Sigmoid colon (tissue), 7 donors: ENCODE data around the gene HNRNPD. TPM values are rescaled to one million over a fixed set of nuclear protein-coding genes. Genes with fewer than 3 reads are reported as not detected.

Source experiments
- DNase-seq: peaks from one replicate; pipeline ENCODE4 v3.0.0-alpha.2; 2019
- H3K27ac ChIP-seq, 4 donors: fragments of 200-600 bp; sonication (generic); one replicate each; pipeline ENCODE4 v1.5.1; 2016 to 2019; ENCODE audit warnings: mild to moderate bottlenecking in 1 of 4
- H3K27me3 ChIP-seq, 3 donors: fragments of 200-600 bp; sonication (generic); one replicate each; pipeline ENCODE4 v1.5.1; 2019; ENCODE audit warnings: mild to moderate bottlenecking in 1 of 3
- H3K36me3 ChIP-seq, 4 donors: fragments of 200-600 bp; sonication (generic); one replicate each; pipeline ENCODE4 v1.5.1; 2016 to 2019
- H3K4me1 ChIP-seq, 4 donors: fragments of 200-600 bp; sonication (generic); one replicate each; pipeline ENCODE4 v1.5.1; 2017 to 2019
- H3K4me3 ChIP-seq, 4 donors: fragments of 200-600 bp; sonication (generic); one replicate each; pipeline ENCODE4 v1.5.1; 2017 to 2019; ENCODE audit warnings: mild to moderate bottlenecking in 2 of 4, moderate library complexity in 1 of 4
- H3K9me3 ChIP-seq, 4 donors: fragments of 200-600 bp in 3 of 4; sonication (generic) in 3 of 4; one replicate each; pipeline versions ENCODE4 v1.5.1 to v1.6.1; 2013 to 2019
- EP300 ChIP-seq, 4 donors: sonication (generic); formaldehyde crosslinking; IDR thresholded peaks; one replicate each; pipeline ENCODE4 v1.6.1; 2017; ENCODE audit warnings: antibody characterized with exemption in 4 of 4
- POLR2A ChIP-seq, 2 donors: fragments of 450-650 bp; IDR thresholded peaks; one replicate each; pipeline ENCODE4 v1.6.1; 2016; ENCODE audit warnings: antibody characterized with exemption in 2 of 2, mild to moderate bottlenecking in 2 of 2, moderate library complexity in 2 of 2
- POLR2AphosphoS5 ChIP-seq, 4 donors: sonication (generic); formaldehyde crosslinking; IDR thresholded peaks; one replicate each; pipeline ENCODE4 v1.6.1; 2017; ENCODE audit warnings: antibody characterized with exemption in 4 of 4
- WGBS, 2 donors: extraction: QIAGEN DNeasy Blood & Tissue Kit; methylation state at CpG; one replicate each; pipeline ENCODE4 v1.1.7; 2013; 5-methylcytosine and 5-hydroxymethylcytosine counted together
- intact Hi-C: fragments of 100-400 bp; cut with DNase I; formaldehyde crosslinking; loops from one replicate; pipeline ENCODE4 v1.15.1; 2023
- polyA plus RNA-seq, 3 donors: library from polyadenylated mRNA; stranded (reverse); fragments of 200-250 nt; gene quantifications; one replicate each; pipeline ENCODE4 v1.2.3, GENCODE V29; 2013
- total RNA-seq, 4 donors: library from RNA; depleted of rRNA; stranded (reverse); fragments of >200 nt; gene quantifications; one replicate each; pipeline ENCODE4 v1.1.0, GENCODE V29; 2016
- TF ChIP-seq, protein P1 (sequence below), 4 experiments: fragments of 450-650 bp in 3 of 4; fragments of 200-600 bp in 1 of 4; IDR thresholded peaks; one replicate each; pipeline ENCODE4 v1.5.1; 2016 to 2019; ENCODE audit warnings: antibody characterized with exemption in 4 of 4, mild to moderate bottlenecking in 3 of 4, moderate library complexity in 2 of 4
- donor health status: healthy with polysubstance abuse.
- donor health status: Bipolar disorder and iron deficiency.
- donor health status: healthy.

Gene HNRNPD
- total and polyA plus RNA-seq, 7 donors = 64.6 to 193 (median 80.9) TPM

DNA sequence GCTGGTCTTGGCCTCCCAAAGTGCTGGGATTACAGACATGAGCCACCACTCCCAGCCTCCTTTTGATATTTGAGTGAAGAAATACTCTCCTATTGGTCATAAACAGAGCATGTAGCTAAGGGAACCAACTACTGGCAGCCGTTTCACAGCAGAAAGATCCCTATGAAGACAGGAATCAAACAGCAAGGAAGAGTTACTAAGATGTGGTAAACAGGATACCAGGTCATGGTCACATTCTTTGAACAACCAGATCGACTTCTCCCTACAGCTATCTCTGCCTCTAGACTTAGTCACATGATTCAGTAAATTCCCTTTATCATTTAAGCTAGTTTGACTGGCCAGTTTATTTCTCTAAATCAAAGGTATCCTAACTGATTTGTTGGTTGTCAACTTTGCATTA, 9.0 kb upstream of the HNRNPD start:
- no peaks in the 10 kb centered on the region for H3K27me3 ChIP-seq
- no peak overlapping the region for H3K4me3 ChIP-seq
- no peaks in the 10 kb centered on the region for H3K4me1 ChIP-seq
- no peak for DNase-seq
- no peak overlapping the region for H3K27ac ChIP-seq
- intact Hi-C loops = no loop called here
- H3K36me3 ChIP-seq = no peaks in the 10 kb centered on the region
- TF ChIP-seq, protein P1, sequence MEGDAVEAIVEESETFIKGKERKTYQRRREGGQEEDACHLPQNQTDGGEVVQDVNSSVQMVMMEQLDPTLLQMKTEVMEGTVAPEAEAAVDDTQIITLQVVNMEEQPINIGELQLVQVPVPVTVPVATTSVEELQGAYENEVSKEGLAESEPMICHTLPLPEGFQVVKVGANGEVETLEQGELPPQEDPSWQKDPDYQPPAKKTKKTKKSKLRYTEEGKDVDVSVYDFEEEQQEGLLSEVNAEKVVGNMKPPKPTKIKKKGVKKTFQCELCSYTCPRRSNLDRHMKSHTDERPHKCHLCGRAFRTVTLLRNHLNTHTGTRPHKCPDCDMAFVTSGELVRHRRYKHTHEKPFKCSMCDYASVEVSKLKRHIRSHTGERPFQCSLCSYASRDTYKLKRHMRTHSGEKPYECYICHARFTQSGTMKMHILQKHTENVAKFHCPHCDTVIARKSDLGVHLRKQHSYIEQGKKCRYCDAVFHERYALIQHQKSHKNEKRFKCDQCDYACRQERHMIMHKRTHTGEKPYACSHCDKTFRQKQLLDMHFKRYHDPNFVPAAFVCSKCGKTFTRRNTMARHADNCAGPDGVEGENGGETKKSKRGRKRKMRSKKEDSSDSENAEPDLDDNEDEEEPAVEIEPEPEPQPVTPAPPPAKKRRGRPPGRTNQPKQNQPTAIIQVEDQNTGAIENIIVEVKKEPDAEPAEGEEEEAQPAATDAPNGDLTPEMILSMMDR (IDR thresholded peaks at IDR 0.05) = no peak
- no peak for TF ChIP-seq POLR2A (IDR thresholded peaks at IDR 0.05)
- no peak for TF ChIP-seq EP300 (IDR thresholded peaks at IDR 0.05)
- TF ChIP-seq POLR2AphosphoS5 (IDR thresholded peaks at IDR 0.05) = no peak
- WGBS, 2 donors = 67 to 88% methylated on average over 2 of the region's 2 CpGs
- no peaks in the 10 kb centered on the region for H3K9me3 ChIP-seq

DNA sequence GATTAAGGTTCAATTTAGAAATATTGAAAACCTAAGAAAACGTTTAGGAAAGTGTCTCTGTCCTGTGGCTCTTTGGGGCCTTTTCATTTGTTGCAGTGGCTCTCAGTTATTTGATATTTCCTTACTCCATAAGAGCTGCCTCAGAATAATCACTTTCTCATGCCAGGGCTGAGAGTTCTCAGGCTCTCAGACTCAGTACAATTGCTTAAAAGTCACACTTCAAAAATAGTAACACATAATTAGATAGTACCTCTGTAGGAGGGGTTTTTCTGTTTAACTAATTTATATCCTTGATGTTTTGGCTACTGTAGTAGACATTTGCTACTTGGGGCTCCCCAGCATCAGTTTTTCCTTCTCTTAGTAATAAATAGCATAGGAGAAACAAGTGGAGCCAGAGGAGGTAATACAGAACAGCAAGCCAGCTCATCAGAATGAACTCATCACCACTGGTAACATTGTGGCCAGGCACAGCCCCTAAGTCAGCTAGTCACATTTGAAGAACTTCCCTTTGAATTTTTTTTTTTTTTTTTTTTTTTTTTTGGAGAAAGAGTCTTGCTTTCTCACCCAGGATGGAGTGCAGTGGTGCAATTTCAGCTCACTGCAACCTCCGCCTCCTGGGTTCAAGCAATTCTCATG, 8.0 kb upstream of the HNRNPD start:
- DNase-seq = no peak
- H3K27ac ChIP-seq = no peak overlapping the region
- no peaks in the 10 kb centered on the region for H3K36me3 ChIP-seq
- no peaks in the 10 kb centered on the region for H3K4me1 ChIP-seq
- H3K9me3 ChIP-seq = no peaks in the 10 kb centered on the region
- no peaks in the 10 kb centered on the region for H3K27me3 ChIP-seq
- H3K4me3 ChIP-seq = no peak overlapping the region
- 91 to 94% methylated on average over 2 of the region's 2 CpGs for WGBS, 2 donors
- intact Hi-C loops = no loop called here
- TF ChIP-seq POLR2AphosphoS5 (IDR thresholded peaks at IDR 0.05) (no peak), EP300 (IDR thresholded peaks at IDR 0.05) (no peak), POLR2A (IDR thresholded peaks at IDR 0.05) (no peak)
- TF ChIP-seq, protein P1 (IDR thresholded peaks at IDR 0.05) = no peak

DNA sequence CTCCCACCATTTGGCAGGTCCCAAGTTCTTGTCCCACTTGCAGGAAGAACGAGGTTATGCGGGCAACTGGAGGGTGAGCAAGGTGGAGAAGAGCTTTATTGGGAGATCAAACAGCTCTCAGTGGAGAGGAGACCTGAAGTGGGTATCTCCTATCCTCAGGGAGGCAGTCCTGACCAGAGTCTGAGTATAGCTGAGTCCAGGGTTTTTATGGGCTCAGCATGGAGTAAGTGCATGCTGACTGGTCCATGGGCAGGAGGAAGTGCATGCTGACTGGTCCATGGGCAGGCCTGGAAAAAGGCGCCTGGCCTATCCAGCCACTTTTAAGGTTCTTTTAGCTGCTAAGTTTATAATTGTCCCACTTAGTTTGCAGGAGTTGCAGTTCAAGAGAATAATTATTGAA, 7.4 kb upstream of the HNRNPD start:
- no peak for TF ChIP-seq POLR2A (IDR thresholded peaks at IDR 0.05)
- TF ChIP-seq, protein P1 (IDR thresholded peaks at IDR 0.05) = no peak
- TF ChIP-seq EP300 (IDR thresholded peaks at IDR 0.05) = no peak
- no peak for TF ChIP-seq POLR2AphosphoS5 (IDR thresholded peaks at IDR 0.05)
- no peaks in the 10 kb centered on the region for H3K9me3 ChIP-seq
- no peak for DNase-seq
- WGBS, 2 donors = 82 to 98% methylated on average over 3 of the region's 3 CpGs
- H3K4me1 ChIP-seq = peaks cover 0 to 3% (median 1%) of the 10 kb centered on the region in 4 donors
- no peaks in the 10 kb centered on the region for H3K36me3 ChIP-seq
- no peak overlapping the region for H3K27ac ChIP-seq
- no peaks in the 10 kb centered on the region for H3K27me3 ChIP-seq
- intact Hi-C loops = no loop called here
- H3K4me3 ChIP-seq = no peak overlapping the region

DNA sequence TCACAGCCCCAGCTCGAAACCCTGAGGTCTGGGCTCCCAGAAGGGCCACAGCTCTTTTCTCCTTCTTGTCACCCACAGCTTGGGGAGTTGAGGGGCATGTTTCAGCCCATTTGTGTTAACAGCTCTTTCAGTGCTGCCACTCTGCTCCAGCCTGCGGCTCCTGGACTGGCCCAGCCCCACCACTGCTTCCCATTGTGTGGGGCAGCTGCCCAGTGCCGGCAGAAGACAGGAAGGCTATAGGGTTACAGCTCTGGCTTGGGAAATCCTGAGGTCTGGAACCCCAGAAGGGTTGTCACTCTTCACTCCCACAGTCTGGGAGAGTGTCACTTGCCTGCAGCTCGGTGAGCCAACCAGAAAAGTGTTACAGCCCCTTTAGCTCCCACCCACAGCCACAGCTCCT, 7.0 kb upstream of the HNRNPD start:
- H3K36me3 ChIP-seq = no peaks in the 10 kb centered on the region
- H3K4me3 ChIP-seq = no peak overlapping the region
- 93 to 97% methylated on average over 4 of the region's 4 CpGs for WGBS, 2 donors
- TF ChIP-seq POLR2AphosphoS5 (IDR thresholded peaks at IDR 0.05) (no peak), POLR2A (IDR thresholded peaks at IDR 0.05) (no peak), EP300 (IDR thresholded peaks at IDR 0.05) (no peak)
- TF ChIP-seq, protein P1 (IDR thresholded peaks at IDR 0.05) = no peak
- peaks cover 0 to 7% (median 5%) of the 10 kb centered on the region in 4 donors for H3K4me1 ChIP-seq
- H3K27me3 ChIP-seq = no peaks in the 10 kb centered on the region
- no peak overlapping the region for H3K27ac ChIP-seq
- DNase-seq = no peak
- no peaks in the 10 kb centered on the region for H3K9me3 ChIP-seq
- intact Hi-C loops = no loop called here

DNA sequence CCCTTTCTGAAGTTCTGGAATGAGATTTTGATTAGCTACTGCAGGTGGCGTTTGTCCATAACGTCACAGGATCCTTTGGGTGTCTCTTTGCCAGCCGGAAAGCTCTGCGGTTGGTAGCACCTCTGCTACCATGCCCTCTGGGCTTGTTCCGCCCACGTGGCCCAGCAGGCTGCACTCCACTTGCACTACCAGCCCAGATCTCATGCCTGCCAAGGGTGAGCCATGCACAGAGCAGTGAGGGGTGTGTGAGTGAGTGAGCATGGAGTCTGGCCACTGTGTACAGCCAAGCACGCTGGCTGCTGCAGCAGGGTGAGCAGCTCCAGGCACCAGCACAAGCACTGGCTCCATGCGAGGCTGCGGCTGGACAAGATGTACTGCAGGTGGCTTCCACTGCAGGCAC, 6.6 kb upstream of the HNRNPD start:
- intact Hi-C loops = no loop called here
- DNase-seq = no peak
- WGBS, 2 donors = 95% methylated on average over 9 of the region's 9 CpGs

More for the DNA sequence above, 6.6 kb upstream of the HNRNPD start:
- Histone ChIP-seq H3K27ac (no peak overlapping the region), H3K9me3 (no peaks in the 10 kb centered on the region), H3K36me3 (no peaks in the 10 kb centered on the region), H3K4me3 (no peak overlapping the region), H3K27me3 (no peaks in the 10 kb centered on the region), H3K4me1 (peaks cover 0 to 11% (median 10%) of the 10 kb centered on the region in 4 donors)
- TF ChIP-seq POLR2AphosphoS5 (IDR thresholded peaks at IDR 0.05) (no peak), POLR2A (IDR thresholded peaks at IDR 0.05) (no peak), EP300 (IDR thresholded peaks at IDR 0.05) (no peak)
- TF ChIP-seq, protein P1 (IDR thresholded peaks at IDR 0.05) = no peak
